IMR-90 (cell line): ENCODE data around the gene PTPRN2.

Source experiments
- CHD1 ChIP-seq: IDR thresholded peaks from 2 replicates; pipeline ENCODE4 v1.6.1; 2012; ENCODE audit warnings: low read depth, low read length, improper control_type of control experiment
- FOS ChIP-seq: fragments of 150-350 bp; IDR thresholded peaks from 2 replicates; pipeline ENCODE4 v1.6.1; 2016; ENCODE audit warnings: low read depth, low read length
- MAFK ChIP-seq: IDR thresholded peaks from 2 replicates; pipeline ENCODE4 v1.6.1; 2012; ENCODE audit warnings: low read depth, low read length, improper control_type of control experiment
- POLR2A ChIP-seq: IDR thresholded peaks from 2 replicates; pipeline ENCODE4 v1.6.1; 2012; ENCODE audit warnings: mild to moderate bottlenecking, low read depth, low read length
- TF ChIP-seq, protein P1 (sequence below): conservative IDR thresholded peaks from 2 replicates; pipeline ENCODE4 v1.5.1; 2012; ENCODE audit warnings: mild to moderate bottlenecking, low read depth, low read length, improper control_type of control experiment

DNA sequence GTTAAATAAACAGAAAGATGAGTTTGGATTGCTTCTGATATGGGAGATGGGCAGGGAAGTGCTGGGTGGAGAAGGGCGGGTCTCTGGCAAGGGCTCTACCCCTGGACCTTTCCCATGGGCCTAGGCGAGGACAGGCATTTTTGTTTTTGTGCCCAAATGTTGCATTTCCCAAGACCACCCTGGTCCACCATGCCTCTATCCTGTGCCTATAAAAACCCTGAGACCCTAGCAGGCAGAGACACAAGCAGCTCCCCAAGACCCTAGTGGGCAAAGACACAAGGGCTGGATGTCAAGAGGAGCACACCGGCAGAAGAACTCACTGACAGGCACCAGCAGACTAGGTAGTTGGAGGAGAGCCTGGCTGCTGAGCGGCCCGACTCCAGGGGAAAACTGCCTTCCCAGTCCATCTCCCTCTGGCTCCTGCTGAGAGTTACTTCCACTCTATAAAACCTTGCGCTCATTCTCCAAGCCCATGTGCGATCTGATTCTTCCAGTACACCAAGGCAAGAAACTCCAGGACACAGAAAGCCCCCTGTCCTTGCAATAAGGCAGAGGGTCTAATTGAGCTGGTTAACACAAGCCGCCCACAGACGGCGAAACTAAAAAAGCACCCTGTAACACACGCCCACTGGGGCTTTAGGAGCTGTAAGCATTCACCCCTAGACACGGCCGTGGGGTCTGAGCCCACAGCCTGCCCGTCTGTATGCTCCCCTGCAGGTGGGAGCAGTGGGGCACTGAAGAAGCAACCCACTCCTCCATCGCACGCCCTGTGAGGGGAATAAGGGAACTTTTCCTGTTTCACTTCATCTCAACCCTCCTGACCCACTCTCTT, 291.4 kb downstream of the PTPRN2 start:
- TF ChIP-seq, protein P1, sequence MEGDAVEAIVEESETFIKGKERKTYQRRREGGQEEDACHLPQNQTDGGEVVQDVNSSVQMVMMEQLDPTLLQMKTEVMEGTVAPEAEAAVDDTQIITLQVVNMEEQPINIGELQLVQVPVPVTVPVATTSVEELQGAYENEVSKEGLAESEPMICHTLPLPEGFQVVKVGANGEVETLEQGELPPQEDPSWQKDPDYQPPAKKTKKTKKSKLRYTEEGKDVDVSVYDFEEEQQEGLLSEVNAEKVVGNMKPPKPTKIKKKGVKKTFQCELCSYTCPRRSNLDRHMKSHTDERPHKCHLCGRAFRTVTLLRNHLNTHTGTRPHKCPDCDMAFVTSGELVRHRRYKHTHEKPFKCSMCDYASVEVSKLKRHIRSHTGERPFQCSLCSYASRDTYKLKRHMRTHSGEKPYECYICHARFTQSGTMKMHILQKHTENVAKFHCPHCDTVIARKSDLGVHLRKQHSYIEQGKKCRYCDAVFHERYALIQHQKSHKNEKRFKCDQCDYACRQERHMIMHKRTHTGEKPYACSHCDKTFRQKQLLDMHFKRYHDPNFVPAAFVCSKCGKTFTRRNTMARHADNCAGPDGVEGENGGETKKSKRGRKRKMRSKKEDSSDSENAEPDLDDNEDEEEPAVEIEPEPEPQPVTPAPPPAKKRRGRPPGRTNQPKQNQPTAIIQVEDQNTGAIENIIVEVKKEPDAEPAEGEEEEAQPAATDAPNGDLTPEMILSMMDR: no peak
- TF ChIP-seq POLR2A (no peak), FOS (no peak), CHD1 (no peak), MAFK (no peak)
